NCI-H748 (cell line): ENCODE results near the gene CCDC28B.

Experiments
- DNase-seq: peaks from one replicate; lab custom pipeline; 2025; ENCODE audit not compliant: unreplicated experiment; lab: John Stamatoyannopoulos, UW

Gene CCDC28B

GRCh38 chr1:32220746-32221580 lies 20.6 kb downstream of the CCDC28B start:
- DNase-seq: no peak

GRCh38 chr1:32221581-32221979 lies 21.2 kb downstream of the CCDC28B start:
- no peak for DNase-seq

GRCh38 chr1:32221980-32222755 lies 21.8 kb downstream of the CCDC28B start, which contains the start of the genes EIF3I and TMEM234:
EIF3I (plus strand) TSS chr1:32222407; CDS start chr1:32222442, 35 bp downstream.
TMEM234 (minus strand) TSS chr1:32222353; CDS start chr1:32222322, 31 bp downstream.
- DNase-seq: peak; percentile 93

GRCh38 chr1:32223683-32224082 lies 23.3 kb downstream of the CCDC28B start:
- DNase-seq: no peak

GRCh38 chr1:32224285-32224684 lies 23.9 kb downstream of the CCDC28B start:
- DNase-seq: no peak

- no peak for DNase-seq
Measured at GRCh38 chr1:32228771-32229170, 28.4 kb downstream of the CCDC28B start.

GRCh38 chr1:32231843-32232432 lies 31.5 kb downstream of the CCDC28B start:
- DNase-seq: no peak

- no peak for DNase-seq
Measured at GRCh38 chr1:32232558-32233304, 32.3 kb downstream of the CCDC28B start.

GRCh38 chr1:32234792-32235191 lies 34.4 kb downstream of the CCDC28B start:
- no peak for DNase-seq

GRCh38 chr1:32239337-32239736 lies 38.9 kb downstream of the CCDC28B start:
- peak; percentile 51 for DNase-seq

- DNase-seq: peak; percentile 73
Measured at GRCh38 chr1:32239790-32240139, 39.4 kb downstream of the CCDC28B start.

GRCh38 chr1:32240140-32240951 lies 40.0 kb downstream of the CCDC28B start:
- DNase-seq: peak; percentile 94

- DNase-seq: peak; percentile 66
Measured at GRCh38 chr1:32241001-32241763, 40.8 kb downstream of the CCDC28B start.

GRCh38 chr1:32242341-32242851 lies 42.0 kb downstream of the CCDC28B start:
- peak; percentile 2 for DNase-seq

GRCh38 chr1:32246888-32247273 lies 46.5 kb downstream of the CCDC28B start, which contains the start of gene FAM167B:
FAM167B (plus strand) TSS chr1:32247222; CDS start chr1:32247422, 200 bp downstream.
- no peak for DNase-seq

- DNase-seq: no peak
Measured at GRCh38 chr1:32247452-32247851, 47.1 kb downstream of the CCDC28B start.

- DNase-seq: peak; percentile 85
Measured at GRCh38 chr1:32247983-32248889, 47.8 kb downstream of the CCDC28B start.
